ENCODE results near the gene JMJD1C.
A peak's percentile ranks its signal among the peaks of the same experiment; 100 is the strongest.

JMJD1C gene

GRCh38 chr10:63462442-63462841 is 3.3 kb downstream of the JMJD1C start:
- TF ChIP-seq GATA2 (IDR thresholded peaks at IDR 0.05; ENCODE audit: low read depth, low read length), result no peak

GRCh38 chr10:63458177-63458576 is 7.6 kb downstream of the JMJD1C start:
- TF ChIP-seq GATA2 (IDR thresholded peaks at IDR 0.05; ENCODE audit: low read depth, low read length), result no peak
- no peak for TF ChIP-seq GATA3 (IDR thresholded peaks at IDR 0.05; ENCODE audit: low read depth, low read length)

- TF ChIP-seq GATA3 (IDR thresholded peaks at IDR 0.05; ENCODE audit: low read depth, low read length) (no peak), GATA2 (IDR thresholded peaks at IDR 0.05; ENCODE audit: low read depth, low read length) (no peak)
Observed at GRCh38 chr10:63457594-63457993, 8.2 kb downstream of the JMJD1C start.

DNA sequence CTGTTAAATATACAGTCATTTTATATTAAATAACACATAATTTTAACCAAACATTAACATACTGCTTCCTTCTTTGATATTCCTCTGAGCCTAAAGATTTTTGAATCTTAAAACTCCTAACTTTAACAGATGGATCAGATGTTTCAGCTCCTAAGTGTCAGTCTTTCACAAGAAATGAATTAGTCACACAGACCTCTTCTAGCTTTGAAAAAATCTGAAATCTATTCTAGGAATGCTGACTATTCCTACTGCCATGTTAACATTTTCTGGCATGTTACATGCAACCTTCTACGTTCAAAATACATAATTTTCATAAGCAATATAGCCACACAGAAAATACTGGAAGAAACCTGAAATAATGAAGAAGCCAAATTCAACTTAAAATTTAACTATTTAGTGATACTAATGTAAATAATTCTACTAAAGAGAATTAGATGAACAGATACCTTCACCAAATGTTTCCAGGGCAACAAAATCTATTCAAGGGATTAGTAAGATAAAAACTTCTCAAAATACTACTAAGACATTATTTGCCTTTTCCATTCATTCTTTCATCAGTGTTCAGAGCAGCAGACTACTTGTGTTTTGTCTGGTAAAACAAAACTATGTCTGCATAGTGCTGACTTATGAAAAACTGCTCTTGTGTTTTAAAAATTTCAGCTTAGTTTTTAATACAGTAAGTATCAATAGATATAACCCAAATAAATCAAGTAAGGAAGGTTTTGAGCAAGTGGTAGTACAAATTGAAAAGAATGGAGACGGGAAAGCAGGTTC is 9.2 kb downstream of the JMJD1C start:
- TF ChIP-seq GATA3 (IDR thresholded peaks at IDR 0.05; ENCODE audit: low read depth, low read length) (no peak), GATA2 (IDR thresholded peaks at IDR 0.05; ENCODE audit: low read depth, low read length) (no peak)

DNA sequence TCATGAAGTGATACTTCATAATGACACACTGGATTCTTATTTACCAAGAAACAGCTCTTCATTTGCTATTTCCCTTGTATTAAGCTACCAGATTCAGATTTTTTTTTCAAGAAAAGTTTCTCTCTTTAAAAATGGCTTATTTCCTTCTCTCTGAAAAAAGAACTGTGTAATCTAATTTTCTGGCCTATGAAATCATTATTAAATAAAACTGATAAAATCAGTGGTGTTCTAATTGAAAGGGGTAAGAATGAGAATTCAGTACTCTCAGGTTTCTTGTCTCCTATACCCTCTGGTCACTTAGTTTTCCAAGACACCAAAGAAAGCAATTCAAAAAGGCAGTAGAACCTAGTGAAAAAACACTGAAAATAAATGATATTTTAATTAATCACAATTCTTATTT is 10.3 kb downstream of the JMJD1C start:
- TF ChIP-seq GATA3 (IDR thresholded peaks at IDR 0.05; ENCODE audit: low read depth, low read length) (peak; percentile 19; the same call in 1 of the 2 replicates), GATA2 (IDR thresholded peaks at IDR 0.05; ENCODE audit: low read depth, low read length) (no peak)

GRCh38 chr10:63454631-63455030 is 11.1 kb downstream of the JMJD1C start:
- TF ChIP-seq GATA2 (IDR thresholded peaks at IDR 0.05; ENCODE audit: low read depth, low read length) (no peak), GATA3 (IDR thresholded peaks at IDR 0.05; ENCODE audit: low read depth, low read length) (no peak)

DNA sequence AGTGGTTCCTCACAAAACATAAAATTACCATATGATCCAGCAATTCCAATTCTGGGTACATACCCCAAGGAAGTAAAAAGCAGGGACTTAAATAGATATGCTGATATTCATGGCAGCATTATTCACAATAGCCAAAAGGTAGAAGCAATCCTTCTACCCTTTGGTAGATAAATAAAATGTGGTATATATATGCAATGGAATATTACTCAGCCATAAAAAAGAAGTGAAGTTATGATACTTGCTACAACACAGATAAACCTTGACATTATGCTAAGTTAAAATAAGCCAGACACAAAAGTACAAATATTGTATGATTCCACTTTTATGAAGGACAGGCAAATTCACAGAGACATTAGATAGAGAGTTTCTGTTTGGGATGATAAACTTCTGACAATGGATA is 13.3 kb downstream of the JMJD1C start:
- TF ChIP-seq GATA2 (IDR thresholded peaks at IDR 0.05; ENCODE audit: low read depth, low read length) (no peak), GATA3 (IDR thresholded peaks at IDR 0.05; ENCODE audit: low read depth, low read length) (no peak)

- no peak for TF ChIP-seq GATA3 (IDR thresholded peaks at IDR 0.05; ENCODE audit: low read depth, low read length)
- no peak for TF ChIP-seq GATA2 (IDR thresholded peaks at IDR 0.05; ENCODE audit: low read depth, low read length)
Observed at GRCh38 chr10:63446716-63447440, 18.9 kb downstream of the JMJD1C start.

GRCh38 chr10:63441404-63441803 is 24.4 kb downstream of the JMJD1C start:
- TF ChIP-seq GATA3 (IDR thresholded peaks at IDR 0.05; ENCODE audit: low read depth, low read length), result no peak
- no peak for TF ChIP-seq GATA2 (IDR thresholded peaks at IDR 0.05; ENCODE audit: low read depth, low read length)

DNA sequence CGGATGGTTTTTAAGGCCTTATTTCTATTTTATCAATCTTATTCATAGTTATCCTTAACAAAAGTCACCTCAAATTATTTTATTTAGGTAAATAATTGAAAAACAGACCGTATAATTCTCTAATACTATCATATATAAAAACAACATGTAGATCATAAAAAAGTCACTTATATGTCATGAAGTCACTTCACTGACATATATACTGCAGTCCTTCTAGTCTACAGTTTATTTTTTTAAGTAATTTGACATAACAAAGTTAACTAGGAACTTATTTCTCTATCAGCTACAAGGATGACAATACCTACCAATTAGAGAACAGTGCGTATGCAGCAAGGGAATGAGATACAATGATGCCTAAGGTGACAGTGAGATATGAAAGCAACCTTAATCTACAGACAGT is 26.2 kb downstream of the JMJD1C start:
- TF ChIP-seq GATA3 (IDR thresholded peaks at IDR 0.05; ENCODE audit: low read depth, low read length) (no peak), GATA2 (IDR thresholded peaks at IDR 0.05; ENCODE audit: low read depth, low read length) (no peak)

GRCh38 chr10:63438506-63439498 is 27.0 kb downstream of the JMJD1C start:
- TF ChIP-seq GATA3 (IDR thresholded peaks at IDR 0.05; ENCODE audit: low read depth, low read length) (no peak), GATA2 (IDR thresholded peaks at IDR 0.05; ENCODE audit: low read depth, low read length) (no peak)

GRCh38 chr10:63437116-63437949 is 28.4 kb downstream of the JMJD1C start:
- TF ChIP-seq GATA2 (IDR thresholded peaks at IDR 0.05; ENCODE audit: low read depth, low read length), result no peak
- no peak for TF ChIP-seq GATA3 (IDR thresholded peaks at IDR 0.05; ENCODE audit: low read depth, low read length)

- no peak for TF ChIP-seq GATA3 (IDR thresholded peaks at IDR 0.05; ENCODE audit: low read depth, low read length)
- TF ChIP-seq GATA2 (IDR thresholded peaks at IDR 0.05; ENCODE audit: low read depth, low read length), result no peak
Observed at GRCh38 chr10:63436225-63436624, 29.6 kb downstream of the JMJD1C start.

Data from SH-SY5Y (cell line).